K562 (cell line): ENCODE data around the gene QKI. TPM values are rescaled to one million over a fixed set of nuclear protein-coding genes. Genes with fewer than 3 reads are reported as not detected.

Source experiments
- ATAC-seq: fragments of 200-7000 bp; cut with Tn5 transposase; 3 replicates; pipeline ENCODE4 v1.9.1; 2020; ENCODE audit warnings: moderate library complexity
- BruUV-seq: library from RNA; stranded (reverse); fragments of 400-500 nt; replicated peaks from 2 replicates; lab custom pipeline; 2021; lab: Mats Ljungman, UMichigan
- CTCF ChIA-PET: fragments of 300-600 bp; formaldehyde crosslinking; extraction: SDS; loops from one replicate; lab custom pipeline; 2021; ENCODE audit warnings: low intra/inter-chr PET ratio; lab: Yijun Ruan, JAX
- POLR2A ChIA-PET: fragments of 300-600, 350-650 bp; sonication (Branson Sonifier 250); formaldehyde crosslinking; extraction: SDS; loops from one replicate; lab custom pipeline; 2021; ENCODE audit warnings: antibody characterized with exemption, inconsistent platforms; lab: Yijun Ruan, JAX
- DNase-seq, 4 experiments: peaks; one replicate each; pipeline versions ENCODE4 v3.0.0 to v3.0.0-alpha.2; 2011 to 2018; ENCODE audit warnings: low spot score in 3 of 4, mixed read lengths in 3 of 4; ENCODE audit errors: extremely low read depth in 1 of 4
- FAIRE-seq: peaks from 2 replicates; lab custom pipeline; 2011; peaks lifted over from hg19 to GRCh38; lab: Jason Lieb, UNC
- H2AFZ ChIP-seq: 2 replicates; pipeline ENCODE4 v1.6.0; 2011; ENCODE audit warnings: low read depth, low read length, control low read depth, inconsistent platforms
- H3K27ac ChIP-seq: fragments of 200-600 bp; 3 replicates; pipeline ENCODE4 v1.8.0; 2011; ENCODE audit warnings: low read depth, mild to moderate bottlenecking, control low read depth, inconsistent platforms, low read length, moderate library complexity, mixed read lengths; ENCODE audit errors: extremely low read depth
- H3K27me3 ChIP-seq, 2 experiments: fragments of 300-600 bp in 1 of 2; 2 replicates in 1 of 2; 3 replicates in 1 of 2; pipeline versions ENCODE4 v1.6.0 to v1.8.0; 2011; ENCODE audit warnings: inconsistent platforms in 2 of 2, low read length in 2 of 2, mild to moderate bottlenecking in 1 of 2, mixed read lengths in 1 of 2, moderate library complexity in 1 of 2; ENCODE audit not compliant: control insufficient read depth in 2 of 2, insufficient read depth in 2 of 2
- H3K36me3 ChIP-seq: fragments of 300-600 bp; 3 replicates; pipeline ENCODE4 v1.8.0; 2011; ENCODE audit warnings: mild to moderate bottlenecking, low read length, inconsistent platforms; ENCODE audit not compliant: control insufficient read depth, insufficient read depth
- H3K4me1 ChIP-seq, 2 experiments: fragments of 200-600 bp in 1 of 2; replicated peaks in 1 of 2; 2 replicates in 1 of 2; 3 replicates in 1 of 2; pipeline versions ENCODE4 v1.5.1 to v1.8.0; 2011; ENCODE audit warnings: inconsistent platforms in 2 of 2, low read length in 2 of 2, mild to moderate bottlenecking in 1 of 2, mixed read lengths in 1 of 2, moderate library complexity in 1 of 2; ENCODE audit not compliant: control insufficient read depth in 2 of 2, insufficient read depth in 2 of 2
- H3K4me2 ChIP-seq: 2 replicates; pipeline ENCODE4 v1.6.1; 2011; ENCODE audit warnings: low read length, control low read depth, inconsistent platforms, mixed read lengths; ENCODE audit not compliant: insufficient read depth
- H3K4me3 ChIP-seq: fragments of 200-600 bp; sonication (generic), shearing (Covaris generic); 2 replicates; pipeline ENCODE4 v1.5.1; 2016; ENCODE audit warnings: control low read depth, inconsistent platforms
- H3K79me2 ChIP-seq: fragments of 200-600 bp; 3 replicates; pipeline ENCODE4 v1.8.0; 2011; ENCODE audit warnings: low read length, inconsistent platforms; ENCODE audit not compliant: control insufficient read depth, insufficient read depth
- H3K9ac ChIP-seq, 2 experiments: 2 replicates each; pipeline versions ENCODE4 v1.6.0 to v1.6.1; 2011; ENCODE audit warnings: low read depth in 2 of 2, low read length in 2 of 2, control low read depth in 1 of 2, inconsistent platforms in 1 of 2, mild to moderate bottlenecking in 1 of 2, mixed read lengths in 1 of 2; ENCODE audit not compliant: insufficient read depth in 1 of 2
- H3K9me1 ChIP-seq: one replicate; pipeline ENCODE4 v1.6.0; 2011; ENCODE audit warnings: inconsistent platforms, mild to moderate bottlenecking, low read length, moderate library complexity; ENCODE audit not compliant: control insufficient read depth, insufficient read depth
- H3K9me3 ChIP-seq: replicated peaks from 2 replicates; pipeline ENCODE4 v1.5.1; 2011; ENCODE audit warnings: low read depth, low read length, inconsistent platforms; ENCODE audit not compliant: control insufficient read depth, insufficient read depth
- H4K20me1 ChIP-seq: replicated peaks from 2 replicates; pipeline ENCODE4 v1.6.1; 2011; ENCODE audit warnings: low read length, inconsistent platforms, mixed read lengths; ENCODE audit not compliant: control insufficient read depth, insufficient read depth
- BCL6 ChIP-seq: fragments of 250-450 bp; sonication (Bioruptor Pico); IDR thresholded peaks from 2 replicates; pipeline ENCODE4 v1.4.0; 2020
- DACH1 ChIP-seq: fragments of 450-650 bp; IDR thresholded peaks from 2 replicates; pipeline ENCODE4 v1.6.1; 2018; ENCODE audit not compliant: partially characterized antibody
- FOSL1 ChIP-seq: fragments of 200-800 bp; sonication (Bioruptor generic); conservative IDR thresholded peaks from 2 replicates; pipeline ENCODE4 v1.6.1; 2016; ENCODE audit warnings: missing genetic modification characterization, missing compliant biosample characterization
- HDAC1 ChIP-seq, 2 experiments: fragments of 450-650 bp; IDR thresholded peaks; 2 replicates each; pipeline ENCODE4 v1.6.1; 2016 to 2017; ENCODE audit warnings: inconsistent platforms in 1 of 2, mild to moderate bottlenecking in 1 of 2, moderate library complexity in 1 of 2
- MAFK ChIP-seq: IDR thresholded peaks from 2 replicates; pipeline ENCODE4 v1.6.1; 2011; ENCODE audit warnings: low read length, improper control_type of control experiment
- SAP30 ChIP-seq: fragments of 200-600 bp; sonication (generic); IDR thresholded peaks from 2 replicates; pipeline ENCODE4 v1.6.1; 2012; ENCODE audit warnings: borderline replicate concordance, low read depth, mild to moderate bottlenecking, moderate library complexity, low read length, control low read depth, inconsistent platforms; ENCODE audit not compliant: insufficient read depth, poor library complexity, severe bottlenecking
- ZNF232 ChIP-seq: sonication (generic); formaldehyde crosslinking; IDR thresholded peaks from 2 replicates; pipeline ENCODE4 v1.8.0; 2022; ENCODE audit warnings: mild to moderate bottlenecking, missing genetic modification reagents
- WGBS: fragments of 100-300 bp; shearing (Covaris generic); methylation state at CpG from one replicate; pipeline ENCODE4 v1.1.6; 2016; ENCODE audit warnings: low coverage, mixed read lengths; ENCODE audit not compliant: insufficient coverage; ENCODE audit errors: missing lambda C conversion rate; 5-methylcytosine and 5-hydroxymethylcytosine counted together
- in situ Hi-C: fragments of 300-500 bp; cut with MboI; formaldehyde crosslinking; loops from 4 replicates; pipeline ENCODE4 v1.15.0; 2018; ENCODE audit warnings: inconsistent platforms, mixed read lengths
- intact Hi-C: fragments of 100-400 bp; cut with micrococcal nuclease; formaldehyde crosslinking; loops from 2 replicates; pipeline ENCODE4 v1.14.2; 2022
- polyA plus RNA-seq, 8 experiments: library from polyadenylated mRNA; depleted of rRNA in 4 of 8; stranded (reverse) in 5 of 8; unstranded in 3 of 8; fragments of >200 nt; fragmentation: Nextera tagmentation in 2 of 8; fragmentation: Illumina TruSeq in 1 of 8; extraction: Ambion mirVana in 2 of 8; extraction: Trizol in 1 of 8; gene quantifications; 2 replicates each; pipeline versions ENCODE4 v1.2.1 to v1.2.3, GENCODE V29; 2011 to 2014; ENCODE audit warnings: inconsistent platforms in 1 of 8, missing spikeins in 1 of 8
- total RNA-seq, 7 experiments: library from RNA; depleted of rRNA in 6 of 7; stranded (reverse); fragments of >200 nt in 6 of 7; fragmentation: Illumina TruSeq in 2 of 7; extraction: Trizol in 2 of 7; gene quantifications; 2 replicates each; pipeline versions ENCODE4 v1.2.1 to v1.2.3, GENCODE V29; 2011 to 2021; ENCODE audit warnings: low replicate concordance in 1 of 7
- TF ChIP-seq, protein P1 (sequence below): IDR thresholded peaks from 2 replicates; pipeline ENCODE4 v1.6.1; 2016; ENCODE audit warnings: missing genetic modification characterization, missing compliant biosample characterization
- TF ChIP-seq, protein P2 (sequence below): sonication (generic); formaldehyde crosslinking; IDR thresholded peaks from 2 replicates; pipeline ENCODE4 v1.9.0; 2022; ENCODE audit warnings: mild to moderate bottlenecking, missing genetic modification reagents
- TF ChIP-seq, protein P3 (sequence below): sonication (generic); formaldehyde crosslinking; IDR thresholded peaks from 2 replicates; pipeline ENCODE4 v1.8.0; 2023; ENCODE audit warnings: mild to moderate bottlenecking, missing genetic modification reagents

QKI gene
- total and polyA plus RNA-seq, 9 of the 15 experiments (the other 6 are each of a cell fraction or from before 2014, with no cell fraction given): 20.4 to 215 (median 123) TPM

DNA sequence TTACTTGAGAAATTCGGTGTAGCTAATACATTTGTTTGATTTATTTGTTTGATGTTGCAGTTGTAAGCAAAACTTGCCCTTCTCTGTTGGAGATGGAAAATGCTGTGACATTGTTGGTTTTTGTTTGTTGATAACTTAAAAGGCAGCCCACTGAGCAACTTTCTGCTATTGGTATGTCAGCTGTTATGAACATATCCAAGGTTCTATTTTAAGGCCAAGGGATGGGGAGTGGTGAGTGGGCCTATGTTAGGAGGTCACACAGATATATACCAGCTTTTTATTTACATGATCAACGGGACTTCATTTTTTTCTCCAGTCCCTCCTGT, 5.7 kb downstream of the QKI start:
- Histone ChIP-seq H3K27ac (no peak overlapping the region; the same call in 1 of the 3 replicates), H3K79me2 (peaks cover 100% of the 10 kb centered on the region), H3K4me1 (peaks cover 10 to 19% of the 10 kb centered on the region in 2 experiments), H4K20me1 (peaks cover 9% of the 10 kb centered on the region), H2AFZ (no peak overlapping the region), H3K9me3 (no peaks in the 10 kb centered on the region), H3K4me2 (peak overlapping the region; percentile 57), H3K4me3 (no peak overlapping the region), H3K9ac (peak overlapping the region in 1 of 2 experiments; percentile 93; a peak in 1 of 4 replicates), H3K36me3 (peaks cover 9% of the 10 kb centered on the region), H3K27me3 (no peaks in the 10 kb centered on the region), H3K9me1 (no peaks in the 10 kb centered on the region)
- intact Hi-C loops: no loop called here
- in situ Hi-C loops: loop anchor here (10.0 kb wide), 1 partner anchor 685 kb away; no protein-coding TSS in a partner anchor
- ChIA-PET CTCF (no interaction called here), POLR2A (interaction anchor here (0.6 to 1.1 kb wide), 2 partner anchors 17 to 287 kb away, joined by 3 read pairs; no protein-coding TSS in a partner anchor)
- FAIRE-seq: no peak
- WGBS: 6% methylated on average over 2 of the region's 2 CpGs
- 0 out of 2 replicates have a peak, but pooled peaks have one; percentile 1 for TF ChIP-seq MAFK
- peak; percentile 15 for TF ChIP-seq DACH1
- TF ChIP-seq, protein P1, sequence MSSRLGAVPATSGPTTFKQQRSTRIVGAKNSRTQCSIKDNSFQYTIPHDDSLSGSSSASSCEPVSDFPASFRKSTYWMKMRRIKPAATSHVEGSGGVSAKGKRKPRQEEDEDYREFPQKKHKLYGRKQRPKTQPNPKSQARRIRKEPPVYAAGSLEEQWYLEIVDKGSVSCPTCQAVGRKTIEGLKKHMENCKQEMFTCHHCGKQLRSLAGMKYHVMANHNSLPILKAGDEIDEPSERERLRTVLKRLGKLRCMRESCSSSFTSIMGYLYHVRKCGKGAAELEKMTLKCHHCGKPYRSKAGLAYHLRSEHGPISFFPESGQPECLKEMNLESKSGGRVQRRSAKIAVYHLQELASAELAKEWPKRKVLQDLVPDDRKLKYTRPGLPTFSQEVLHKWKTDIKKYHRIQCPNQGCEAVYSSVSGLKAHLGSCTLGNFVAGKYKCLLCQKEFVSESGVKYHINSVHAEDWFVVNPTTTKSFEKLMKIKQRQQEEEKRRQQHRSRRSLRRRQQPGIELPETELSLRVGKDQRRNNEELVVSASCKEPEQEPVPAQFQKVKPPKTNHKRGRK (tag): no peak
- BruUV-seq: no TSS peak
- ATAC-seq: peak; percentile 7; the same call in 2 of the 3 replicates
- DNase-seq: peak in 1 of 4 experiments; percentile 38

DNA sequence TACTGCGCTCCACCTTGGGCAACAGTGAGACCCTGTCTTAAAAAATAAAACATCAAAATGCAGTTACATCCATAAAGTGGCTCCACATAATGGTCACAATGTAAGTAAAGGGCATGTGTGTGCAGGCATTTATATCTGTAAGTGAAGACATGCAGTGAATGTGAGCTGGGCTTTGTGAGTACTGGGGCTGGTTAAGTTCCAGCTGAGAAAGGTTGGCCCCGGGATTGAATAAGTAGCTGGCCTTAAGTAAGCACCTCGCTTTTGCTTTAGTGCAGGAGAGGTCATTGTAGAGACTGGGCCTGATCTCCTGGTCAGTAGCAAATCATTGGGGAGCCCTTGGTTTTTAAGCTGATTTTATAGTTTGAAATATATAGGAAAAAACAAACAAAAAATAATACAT, 8.0 kb downstream of the QKI start:
- no peaks in the 10 kb centered on the region for H3K9me3 ChIP-seq
- H3K4me2 ChIP-seq: no peak overlapping the region
- POLR2A ChIA-PET: no interaction called here
- H3K4me3 ChIP-seq: no peak overlapping the region
- no peaks in the 10 kb centered on the region for H3K9me1 ChIP-seq
- ATAC-seq (no peak), DNase-seq (no peak), FAIRE-seq (no peak)
- no peak overlapping the region for H3K27ac ChIP-seq
- H3K9ac ChIP-seq: no peak overlapping the region
- no TSS peak for BruUV-seq
- H2AFZ ChIP-seq: no peak overlapping the region
- H3K4me1 ChIP-seq: peaks cover 6 to 22% of the 10 kb centered on the region in 2 experiments; a peak in 4 of 5 replicates
- H3K36me3 ChIP-seq: peaks cover 9% of the 10 kb centered on the region
- CTCF ChIA-PET: no interaction called here
- WGBS: 71% methylated on average over 3 of the region's 3 CpGs
- peaks cover 20% of the 10 kb centered on the region for H4K20me1 ChIP-seq
- H3K27me3 ChIP-seq: no peaks in the 10 kb centered on the region
- intact Hi-C loops (no loop called here), in situ Hi-C loops (loop anchor here (10.0 kb wide), 1 partner anchor 682 kb away; no protein-coding TSS in a partner anchor)
- H3K79me2 ChIP-seq: peaks cover 100% of the 10 kb centered on the region
- TF ChIP-seq FOSL1 (no peak), HDAC1 (IDR thresholded peaks at IDR 0.05) (no peak), ZNF232 (CRISPR knock-in tag) (no peak), SAP30 (no peak), BCL6 (CRISPR knock-in tag) (no peak)
- TF ChIP-seq, protein P2, sequence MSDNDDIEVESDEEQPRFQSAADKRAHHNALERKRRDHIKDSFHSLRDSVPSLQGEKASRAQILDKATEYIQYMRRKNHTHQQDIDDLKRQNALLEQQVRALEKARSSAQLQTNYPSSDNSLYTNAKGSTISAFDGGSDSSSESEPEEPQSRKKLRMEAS (CRISPR knock-in tag): no peak
- TF ChIP-seq, protein P3, sequence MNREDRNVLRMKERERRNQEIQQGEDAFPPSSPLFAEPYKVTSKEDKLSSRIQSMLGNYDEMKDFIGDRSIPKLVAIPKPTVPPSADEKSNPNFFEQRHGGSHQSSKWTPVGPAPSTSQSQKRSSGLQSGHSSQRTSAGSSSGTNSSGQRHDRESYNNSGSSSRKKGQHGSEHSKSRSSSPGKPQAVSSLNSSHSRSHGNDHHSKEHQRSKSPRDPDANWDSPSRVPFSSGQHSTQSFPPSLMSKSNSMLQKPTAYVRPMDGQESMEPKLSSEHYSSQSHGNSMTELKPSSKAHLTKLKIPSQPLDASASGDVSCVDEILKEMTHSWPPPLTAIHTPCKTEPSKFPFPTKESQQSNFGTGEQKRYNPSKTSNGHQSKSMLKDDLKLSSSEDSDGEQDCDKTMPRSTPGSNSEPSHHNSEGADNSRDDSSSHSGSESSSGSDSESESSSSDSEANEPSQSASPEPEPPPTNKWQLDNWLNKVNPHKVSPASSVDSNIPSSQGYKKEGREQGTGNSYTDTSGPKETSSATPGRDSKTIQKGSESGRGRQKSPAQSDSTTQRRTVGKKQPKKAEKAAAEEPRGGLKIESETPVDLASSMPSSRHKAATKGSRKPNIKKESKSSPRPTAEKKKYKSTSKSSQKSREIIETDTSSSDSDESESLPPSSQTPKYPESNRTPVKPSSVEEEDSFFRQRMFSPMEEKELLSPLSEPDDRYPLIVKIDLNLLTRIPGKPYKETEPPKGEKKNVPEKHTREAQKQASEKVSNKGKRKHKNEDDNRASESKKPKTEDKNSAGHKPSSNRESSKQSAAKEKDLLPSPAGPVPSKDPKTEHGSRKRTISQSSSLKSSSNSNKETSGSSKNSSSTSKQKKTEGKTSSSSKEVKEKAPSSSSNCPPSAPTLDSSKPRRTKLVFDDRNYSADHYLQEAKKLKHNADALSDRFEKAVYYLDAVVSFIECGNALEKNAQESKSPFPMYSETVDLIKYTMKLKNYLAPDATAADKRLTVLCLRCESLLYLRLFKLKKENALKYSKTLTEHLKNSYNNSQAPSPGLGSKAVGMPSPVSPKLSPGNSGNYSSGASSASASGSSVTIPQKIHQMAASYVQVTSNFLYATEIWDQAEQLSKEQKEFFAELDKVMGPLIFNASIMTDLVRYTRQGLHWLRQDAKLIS (CRISPR knock-in tag): no peak
